ENCODE measurements around the gene ULK4. TPM values are rescaled to one million over a fixed set of nuclear protein-coding genes. Genes with fewer than 3 reads are reported as not detected.

ULK4 gene
- total RNA-seq, 1 experiment from 2014 or later, result 6.3 TPM

- no peak overlapping the region for H3K27ac ChIP-seq (ENCODE audit: low read depth, low read length)
- no peaks in the 10 kb centered on the region for H3K4me1 ChIP-seq (ENCODE audit: control insufficient read depth in 1 of 2, insufficient read depth in 2 of 2, low read length in 2 of 2)
- no peaks in the 10 kb centered on the region for H3K9me2 ChIP-seq (ENCODE audit: insufficient read depth)
- ChIA-PET POLR2A (no interaction called here), RAD21 (ENCODE audit: low non-redundant PET in 1 of 2, low total read pairs in 2 of 2, uncharacterized antibody in 2 of 2, unreplicated experiment in 2 of 2) (no interaction called here), CTCF (no interaction called here)
- H2AFZ ChIP-seq (ENCODE audit: low read depth, low read length, poor library complexity, severe bottlenecking), result no peak overlapping the region
- no peaks in the 10 kb centered on the region for H3K36me3 ChIP-seq (ENCODE audit: control insufficient read depth in 1 of 2, insufficient read depth in 2 of 2, low read length in 2 of 2)
- DNase-seq (ENCODE audit: low read depth, low spot score) (no peak), ATAC-seq (peak; percentile 85)
- TF ChIP-seq, protein P1, sequence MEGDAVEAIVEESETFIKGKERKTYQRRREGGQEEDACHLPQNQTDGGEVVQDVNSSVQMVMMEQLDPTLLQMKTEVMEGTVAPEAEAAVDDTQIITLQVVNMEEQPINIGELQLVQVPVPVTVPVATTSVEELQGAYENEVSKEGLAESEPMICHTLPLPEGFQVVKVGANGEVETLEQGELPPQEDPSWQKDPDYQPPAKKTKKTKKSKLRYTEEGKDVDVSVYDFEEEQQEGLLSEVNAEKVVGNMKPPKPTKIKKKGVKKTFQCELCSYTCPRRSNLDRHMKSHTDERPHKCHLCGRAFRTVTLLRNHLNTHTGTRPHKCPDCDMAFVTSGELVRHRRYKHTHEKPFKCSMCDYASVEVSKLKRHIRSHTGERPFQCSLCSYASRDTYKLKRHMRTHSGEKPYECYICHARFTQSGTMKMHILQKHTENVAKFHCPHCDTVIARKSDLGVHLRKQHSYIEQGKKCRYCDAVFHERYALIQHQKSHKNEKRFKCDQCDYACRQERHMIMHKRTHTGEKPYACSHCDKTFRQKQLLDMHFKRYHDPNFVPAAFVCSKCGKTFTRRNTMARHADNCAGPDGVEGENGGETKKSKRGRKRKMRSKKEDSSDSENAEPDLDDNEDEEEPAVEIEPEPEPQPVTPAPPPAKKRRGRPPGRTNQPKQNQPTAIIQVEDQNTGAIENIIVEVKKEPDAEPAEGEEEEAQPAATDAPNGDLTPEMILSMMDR (IDR thresholded peaks at IDR 0.05 in 2 of 3, conservative IDR thresholded peaks at IDR 0.05 in 1 of 3; ENCODE audit: borderline replicate concordance in 1 of 3, insufficient read depth in 1 of 3, low read depth in 2 of 3, low read length in 2 of 3), result peak in 1 of 3 experiments; percentile 12; a peak in 1 of 6 replicates
- no peak for TF ChIP-seq EZH2phosphoT487 (IDR thresholded peaks at IDR 0.05; ENCODE audit: borderline replicate concordance)
- H3K9me3 ChIP-seq (ENCODE audit: control insufficient read depth in 1 of 2, insufficient read depth in 1 of 2, low read depth in 1 of 2, low read length in 2 of 2), result no peaks in the 10 kb centered on the region
- intact Hi-C loops (cut with micrococcal nuclease), result no loop called here
- no peak overlapping the region for H3K9ac ChIP-seq (ENCODE audit: low read length)
- no peaks in the 10 kb centered on the region for H3K27me3 ChIP-seq (ENCODE audit: insufficient read depth, low read length)
- no peaks in the 10 kb centered on the region for H3K79me2 ChIP-seq (ENCODE audit: insufficient read depth, low read length)
- H4K20me1 ChIP-seq (ENCODE audit: insufficient read depth), result no peaks in the 10 kb centered on the region
- H3K4me2 ChIP-seq (ENCODE audit: low read length), result no peak overlapping the region
- no peak overlapping the region for H3K4me3 ChIP-seq (replicated peaks in 1 of 2; ENCODE audit: low read depth in 1 of 2, low read length in 2 of 2)
- BruUV-seq (replicated peaks), result no TSS peak
These were observed 673.1 kb downstream of the ULK4 start for GRCh38 chr3:41288785-41289184.

- no TSS peak for BruUV-seq (replicated peaks)
- Histone ChIP-seq H3K4me1 (ENCODE audit: control insufficient read depth in 1 of 2, insufficient read depth in 2 of 2, low read length in 2 of 2) (no peaks in the 10 kb centered on the region), H3K9me3 (ENCODE audit: control insufficient read depth in 1 of 2, insufficient read depth in 1 of 2, low read depth in 1 of 2, low read length in 2 of 2) (no peaks in the 10 kb centered on the region), H3K27me3 (ENCODE audit: insufficient read depth, low read length) (no peaks in the 10 kb centered on the region), H3K4me2 (ENCODE audit: low read length) (no peak overlapping the region), H3K9me2 (ENCODE audit: insufficient read depth) (no peaks in the 10 kb centered on the region), H3K27ac (ENCODE audit: low read depth, low read length) (no peak overlapping the region), H4K20me1 (ENCODE audit: insufficient read depth) (no peaks in the 10 kb centered on the region), H3K4me3 (replicated peaks in 1 of 2; ENCODE audit: low read depth in 1 of 2, low read length in 2 of 2) (no peak overlapping the region), H3K9ac (ENCODE audit: low read length) (no peak overlapping the region), H3K79me2 (ENCODE audit: insufficient read depth, low read length) (no peaks in the 10 kb centered on the region), H3K36me3 (ENCODE audit: control insufficient read depth in 1 of 2, insufficient read depth in 2 of 2, low read length in 2 of 2) (no peaks in the 10 kb centered on the region), H2AFZ (ENCODE audit: low read depth, low read length, poor library complexity, severe bottlenecking) (no peak overlapping the region)
- intact Hi-C loops (cut with micrococcal nuclease), result no loop called here
- RAD21 ChIA-PET (ENCODE audit: low non-redundant PET in 1 of 2, low total read pairs in 2 of 2, uncharacterized antibody in 2 of 2, unreplicated experiment in 2 of 2), result no interaction called here
- CTCF ChIA-PET, result no interaction called here
- POLR2A ChIA-PET, result no interaction called here
- no peak for ATAC-seq
- DNase-seq (ENCODE audit: low read depth, low spot score), result no peak
- TF ChIP-seq CBX3 (IDR thresholded peaks at IDR 0.05; ENCODE audit: low read depth), result no peak
- TF ChIP-seq ELF1 (IDR thresholded peaks at IDR 0.05; ENCODE audit: borderline replicate concordance, low read depth), result no peak
- no peak for TF ChIP-seq POLR2AphosphoS5 (IDR thresholded peaks at IDR 0.05; ENCODE audit: low read depth, low read length)
- TF ChIP-seq, protein P2, sequence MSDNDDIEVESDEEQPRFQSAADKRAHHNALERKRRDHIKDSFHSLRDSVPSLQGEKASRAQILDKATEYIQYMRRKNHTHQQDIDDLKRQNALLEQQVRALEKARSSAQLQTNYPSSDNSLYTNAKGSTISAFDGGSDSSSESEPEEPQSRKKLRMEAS (IDR thresholded peaks at IDR 0.05), result no peak
- TF ChIP-seq EGR1 (IDR thresholded peaks at IDR 0.05; ENCODE audit: low read depth), result no peak
- no peak for TF ChIP-seq ZBTB33 (IDR thresholded peaks at IDR 0.05; ENCODE audit: extremely low read depth, insufficient replicate concordance, low read length)
- no peak for TF ChIP-seq YY1 (IDR thresholded peaks at IDR 0.05; ENCODE audit: extremely low read depth, insufficient replicate concordance, low read depth, low read length)
- no peak for TF ChIP-seq FOSL1 (IDR thresholded peaks at IDR 0.05; ENCODE audit: low read depth)
- TF ChIP-seq SP1 (IDR thresholded peaks at IDR 0.05; ENCODE audit: low read depth), result no peak
- TF ChIP-seq, protein P1 (IDR thresholded peaks at IDR 0.05 in 2 of 3, conservative IDR thresholded peaks at IDR 0.05 in 1 of 3; ENCODE audit: borderline replicate concordance in 1 of 3, insufficient read depth in 1 of 3, low read depth in 2 of 3, low read length in 2 of 3), result no peak
- no peak for TF ChIP-seq SRF (IDR thresholded peaks at IDR 0.05; ENCODE audit: low read depth)
- no peak for TF ChIP-seq RAD21 (IDR thresholded peaks at IDR 0.05; ENCODE audit: low read depth)
These were observed 675.6 kb downstream of the ULK4 start for GRCh38 chr3:41286305-41286704.
